ENCODE data around the gene CDK15. TPM values are rescaled to one million over a fixed set of nuclear protein-coding genes. Genes with fewer than 3 reads are reported as not detected.

CDK15 gene
- total RNA-seq, 1 donor from 2014 or later: 0.21 TPM

DNA sequence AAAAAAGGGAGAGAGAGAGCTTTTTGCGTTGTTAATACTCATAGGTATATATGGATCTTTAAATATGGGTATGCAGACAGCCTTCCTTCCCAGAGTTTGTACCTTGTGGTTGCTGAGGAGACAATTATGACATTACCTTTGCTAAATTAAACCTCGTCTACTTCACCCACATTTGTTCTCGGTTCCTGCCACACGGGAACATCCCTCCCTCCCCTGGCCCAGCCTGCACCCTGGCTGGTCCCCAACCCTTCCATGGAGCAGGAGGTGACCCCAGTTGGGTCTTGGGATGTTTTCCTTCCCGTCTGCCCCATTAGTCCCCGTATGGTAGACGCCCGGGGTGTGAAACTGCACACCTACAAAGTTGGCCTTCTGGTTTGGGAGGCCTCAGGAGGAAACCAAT is 122.0 kb downstream of the CDK15 start:
- Mint-ChIP-seq H3K27ac (no peak overlapping the region), H3K27me3 (ENCODE audit: insufficient read depth, low read depth) (peaks cover 37% of the 10 kb centered on the region), H3K4me1 (peaks cover 50% of the 10 kb centered on the region), H3K4me3 (no peak overlapping the region), H3K36me3 (no peaks in the 10 kb centered on the region), H3K9me3 (no peaks in the 10 kb centered on the region)
- TF ChIP-seq EZH2 (IDR thresholded peaks at IDR 0.05): no peak
- no peak for TF ChIP-seq EZH2phosphoT487 (IDR thresholded peaks at IDR 0.05)
- TF ChIP-seq, protein P1, sequence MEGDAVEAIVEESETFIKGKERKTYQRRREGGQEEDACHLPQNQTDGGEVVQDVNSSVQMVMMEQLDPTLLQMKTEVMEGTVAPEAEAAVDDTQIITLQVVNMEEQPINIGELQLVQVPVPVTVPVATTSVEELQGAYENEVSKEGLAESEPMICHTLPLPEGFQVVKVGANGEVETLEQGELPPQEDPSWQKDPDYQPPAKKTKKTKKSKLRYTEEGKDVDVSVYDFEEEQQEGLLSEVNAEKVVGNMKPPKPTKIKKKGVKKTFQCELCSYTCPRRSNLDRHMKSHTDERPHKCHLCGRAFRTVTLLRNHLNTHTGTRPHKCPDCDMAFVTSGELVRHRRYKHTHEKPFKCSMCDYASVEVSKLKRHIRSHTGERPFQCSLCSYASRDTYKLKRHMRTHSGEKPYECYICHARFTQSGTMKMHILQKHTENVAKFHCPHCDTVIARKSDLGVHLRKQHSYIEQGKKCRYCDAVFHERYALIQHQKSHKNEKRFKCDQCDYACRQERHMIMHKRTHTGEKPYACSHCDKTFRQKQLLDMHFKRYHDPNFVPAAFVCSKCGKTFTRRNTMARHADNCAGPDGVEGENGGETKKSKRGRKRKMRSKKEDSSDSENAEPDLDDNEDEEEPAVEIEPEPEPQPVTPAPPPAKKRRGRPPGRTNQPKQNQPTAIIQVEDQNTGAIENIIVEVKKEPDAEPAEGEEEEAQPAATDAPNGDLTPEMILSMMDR (IDR thresholded peaks at IDR 0.05): no peak
- peaks cover 19% of the 10 kb centered on the region for H3F3A ChIP-seq (ENCODE audit: low read depth)
- H4K20me1 ChIP-seq (ENCODE audit: low read depth): peaks cover 11% of the 10 kb centered on the region
- no peak overlapping the region for H3K4me3 ChIP-seq
- H3K27ac ChIP-seq: no peak overlapping the region
- no peak overlapping the region for H2AFZ ChIP-seq (replicated peaks)
- no peak for DNase-seq (ENCODE audit: low spot score)
- H3K4me2 ChIP-seq: no peak overlapping the region
- no peak overlapping the region for H3K9ac ChIP-seq
- H3K36me3 ChIP-seq: no peaks in the 10 kb centered on the region
- H3K9me3 ChIP-seq (ENCODE audit: low read depth): no peaks in the 10 kb centered on the region
- H3K4me1 ChIP-seq: peaks cover 13% of the 10 kb centered on the region
- peaks cover 15% of the 10 kb centered on the region for H3K27me3 ChIP-seq
- H3K79me2 ChIP-seq (ENCODE audit: low read depth): no peaks in the 10 kb centered on the region

DNA sequence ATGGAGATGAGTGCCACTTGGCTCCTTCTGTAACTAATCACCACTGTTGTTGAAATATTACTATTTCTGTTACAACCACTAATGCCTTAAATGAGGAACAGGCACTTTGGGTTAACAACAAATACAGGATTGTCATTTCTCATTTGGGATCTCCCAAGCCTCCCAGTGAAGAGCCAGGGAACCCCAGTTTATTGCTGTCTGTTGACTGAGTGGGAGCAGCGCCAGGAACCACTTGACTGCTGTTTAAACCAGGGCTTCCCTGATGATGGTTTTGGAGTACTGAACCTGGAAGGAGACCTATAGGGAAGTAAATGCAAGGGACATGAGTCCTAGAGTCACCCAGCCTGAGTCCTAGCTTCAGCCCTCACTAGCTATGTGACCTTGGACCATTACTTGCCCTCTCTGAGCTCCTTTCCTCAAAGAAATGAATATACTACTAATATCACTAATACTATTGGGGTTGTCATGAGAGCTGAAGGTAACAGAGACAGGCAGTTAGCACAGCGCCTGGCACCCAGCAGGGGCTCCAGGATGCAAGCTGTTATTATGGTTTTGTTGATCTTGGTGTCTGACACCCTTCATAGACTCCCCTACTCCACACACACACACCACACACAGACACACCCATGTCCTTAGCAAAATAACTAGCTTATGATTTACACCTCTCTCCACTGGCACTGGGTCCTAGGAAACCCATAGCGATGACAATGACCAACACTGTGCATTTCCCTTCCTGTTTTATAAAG is 123.1 kb downstream of the CDK15 start:
- H3K9me3 ChIP-seq (ENCODE audit: low read depth): no peaks in the 10 kb centered on the region
- no peak for DNase-seq (ENCODE audit: low spot score)
- no peak overlapping the region for H3K4me3 ChIP-seq
- H2AFZ ChIP-seq (replicated peaks): no peak overlapping the region
- Mint-ChIP-seq H3K27me3 (ENCODE audit: insufficient read depth, low read depth) (peaks cover 34% of the 10 kb centered on the region), H3K36me3 (no peaks in the 10 kb centered on the region), H3K4me3 (no peak overlapping the region), H3K27ac (no peak overlapping the region), H3K4me1 (peaks cover 50% of the 10 kb centered on the region), H3K9me3 (no peaks in the 10 kb centered on the region)
- TF ChIP-seq EZH2phosphoT487 (IDR thresholded peaks at IDR 0.05): no peak
- TF ChIP-seq EZH2 (IDR thresholded peaks at IDR 0.05): no peak
- TF ChIP-seq, protein P1 (IDR thresholded peaks at IDR 0.05): no peak
- H3K79me2 ChIP-seq (ENCODE audit: low read depth): no peaks in the 10 kb centered on the region
- H3K9ac ChIP-seq: no peak overlapping the region
- no peak overlapping the region for H3K4me2 ChIP-seq
- no peak overlapping the region for H3K27ac ChIP-seq
- peaks cover 17% of the 10 kb centered on the region for H4K20me1 ChIP-seq (ENCODE audit: low read depth)
- peaks cover 30% of the 10 kb centered on the region for H3F3A ChIP-seq (ENCODE audit: low read depth)
- H3K4me1 ChIP-seq: peaks cover 24% of the 10 kb centered on the region
- H3K27me3 ChIP-seq: peaks cover 15% of the 10 kb centered on the region
- no peaks in the 10 kb centered on the region for H3K36me3 ChIP-seq

DNA sequence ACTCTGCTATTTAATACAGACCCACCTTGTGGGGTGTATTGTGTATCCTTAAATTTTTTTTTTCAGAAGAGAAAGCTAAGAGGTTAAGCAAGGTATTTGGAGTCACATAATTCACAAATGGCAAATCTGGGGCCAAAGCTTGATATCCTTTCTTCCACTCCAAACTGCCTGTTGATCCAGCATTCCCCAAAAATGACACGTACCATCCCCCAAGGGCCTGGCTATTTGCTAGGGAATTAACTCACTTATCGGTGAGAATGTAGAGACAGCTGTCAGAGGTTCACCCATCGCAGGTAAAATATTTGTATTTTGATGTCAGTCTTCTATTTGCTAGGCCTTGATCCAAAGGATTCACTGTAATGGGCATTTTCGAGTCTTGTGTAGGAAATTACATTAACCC is 123.7 kb downstream of the CDK15 start:
- H3K4me1 Mint-ChIP-seq: peaks cover 52% of the 10 kb centered on the region
- no peak overlapping the region for H3K27ac Mint-ChIP-seq

DNA sequence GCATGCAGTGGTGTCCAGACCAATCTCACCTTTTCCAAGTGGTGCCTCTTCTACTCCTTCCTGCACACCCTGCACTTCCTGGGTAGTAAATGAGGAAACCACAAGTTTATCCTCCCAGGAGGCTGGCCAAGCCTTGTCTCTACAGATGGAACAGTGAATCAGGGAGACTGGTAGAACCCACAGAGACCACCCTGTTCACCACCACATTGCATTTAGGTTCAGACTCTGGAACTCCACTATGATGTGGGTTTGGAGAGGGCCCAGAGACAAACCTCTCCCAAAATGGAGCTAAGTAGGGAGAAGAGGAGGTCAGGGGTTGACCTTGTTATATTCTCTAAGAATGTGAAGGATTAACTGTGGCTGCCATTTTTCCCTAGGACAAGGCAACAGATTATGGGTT is 124.5 kb downstream of the CDK15 start:
- Histone ChIP-seq H3K27ac (no peak overlapping the region), H4K20me1 (ENCODE audit: low read depth) (peaks cover 17% of the 10 kb centered on the region), H3K9me3 (ENCODE audit: low read depth) (no peaks in the 10 kb centered on the region), H3K4me1 (peaks cover 27% of the 10 kb centered on the region), H3K36me3 (no peaks in the 10 kb centered on the region), H3K4me2 (no peak overlapping the region), H3K9ac (no peak overlapping the region), H2AFZ (replicated peaks) (no peak overlapping the region), H3K79me2 (ENCODE audit: low read depth) (no peaks in the 10 kb centered on the region), H3F3A (ENCODE audit: low read depth) (peaks cover 40% of the 10 kb centered on the region), H3K4me3 (no peak overlapping the region), H3K27me3 (peaks cover 15% of the 10 kb centered on the region)
- TF ChIP-seq EZH2 (IDR thresholded peaks at IDR 0.05) (no peak), EZH2phosphoT487 (IDR thresholded peaks at IDR 0.05) (no peak)
- TF ChIP-seq, protein P1 (IDR thresholded peaks at IDR 0.05): no peak
- Mint-ChIP-seq H3K9me3 (peaks cover 7% of the 10 kb centered on the region), H3K27me3 (ENCODE audit: insufficient read depth, low read depth) (peaks cover 22% of the 10 kb centered on the region), H3K27ac (no peak overlapping the region), H3K4me1 (peaks cover 52% of the 10 kb centered on the region), H3K36me3 (no peaks in the 10 kb centered on the region), H3K4me3 (peak overlapping the region; percentile 31)
- DNase-seq (ENCODE audit: low spot score): no peak

More for the DNA sequence above, 123.7 kb downstream of the CDK15 start:
- Mint-ChIP-seq H3K27me3 (ENCODE audit: insufficient read depth, low read depth) (peaks cover 29% of the 10 kb centered on the region), H3K4me3 (no peak overlapping the region), H3K36me3 (no peaks in the 10 kb centered on the region), H3K9me3 (peaks cover under 1% of the 10 kb centered on the region)
- Histone ChIP-seq H3K4me1 (peaks cover 27% of the 10 kb centered on the region), H3K4me2 (no peak overlapping the region), H3K27me3 (peaks cover 15% of the 10 kb centered on the region), H3K9ac (no peak overlapping the region), H3K36me3 (no peaks in the 10 kb centered on the region), H3K9me3 (ENCODE audit: low read depth) (no peaks in the 10 kb centered on the region), H3K79me2 (ENCODE audit: low read depth) (no peaks in the 10 kb centered on the region), H3K27ac (no peak overlapping the region), H4K20me1 (ENCODE audit: low read depth) (peaks cover 17% of the 10 kb centered on the region), H2AFZ (replicated peaks) (no peak overlapping the region), H3F3A (ENCODE audit: low read depth) (peaks cover 35% of the 10 kb centered on the region), H3K4me3 (no peak overlapping the region)
- TF ChIP-seq EZH2phosphoT487 (IDR thresholded peaks at IDR 0.05): no peak
- DNase-seq (ENCODE audit: low spot score): no peak

Measured in neural progenitor cell (in vitro differentiated cells).